Loucy (cell line): ENCODE measurements around the gene KRT4.

Source experiments
- CTCF ChIP-seq: fragments of 200-600 bp; sonication (generic); conservative IDR thresholded peaks from 2 replicates; pipeline ENCODE4 v1.5.1; 2014; ENCODE audit warnings: mild to moderate bottlenecking, antibody characterized with exemption, low read length
- EZH2phosphoT487 ChIP-seq: fragments of 200-600 bp; IDR thresholded peaks from 2 replicates; pipeline ENCODE4 v1.6.1; 2018; ENCODE audit warnings: antibody characterized with exemption, mild to moderate bottlenecking, moderate library complexity, borderline replicate concordance

- TF ChIP-seq CTCF (no peak), EZH2phosphoT487 (no peak)
Observed at GRCh38 chr12:52839436-52840105, 25.7 kb upstream of the KRT4 start.
